K562 (cell line): ENCODE data around the gene AK4. TPM values are rescaled to one million over a fixed set of nuclear protein-coding genes. Genes with fewer than 3 reads are reported as not detected.

Experiments
- BRD4 ChIP-seq: fragments of 200-600 bp; sonication (generic); IDR thresholded peaks from 2 replicates; pipeline ENCODE4 v1.6.1; 2017; ENCODE audit warnings: inconsistent platforms
- CC2D1A ChIP-seq: fragments of 450-650 bp; IDR thresholded peaks from 2 replicates; pipeline ENCODE4 v1.6.1; 2017; ENCODE audit warnings: mild to moderate bottlenecking
- FIP1L1 ChIP-seq: fragments of 200-400 bp; formaldehyde crosslinking; IDR thresholded peaks from 2 replicates; pipeline ENCODE4 v1.6.1; 2018; ENCODE audit warnings: mild to moderate bottlenecking, low read depth, low read length; ENCODE audit not compliant: poor library complexity, severe bottlenecking
- ZBTB40 ChIP-seq, 2 experiments: fragments of 450-650 bp in 1 of 2; sonication (generic) in 1 of 2; formaldehyde crosslinking in 1 of 2; IDR thresholded peaks; 2 replicates each; pipeline versions ENCODE4 v1.7.1 to v1.9.0; 2016 to 2022; ENCODE audit warnings: inconsistent platforms in 1 of 2, mild to moderate bottlenecking in 1 of 2, missing genetic modification reagents in 1 of 2
- ZMIZ1 ChIP-seq, 2 experiments: fragments of 150-350 bp in 1 of 2; IDR thresholded peaks; 2 replicates each; pipeline ENCODE4 v1.6.1; 2012 to 2016; ENCODE audit warnings: low read depth in 2 of 2, low read length in 2 of 2, mild to moderate bottlenecking in 1 of 2, moderate library complexity in 1 of 2
- polyA plus RNA-seq, 8 experiments: library from polyadenylated mRNA; depleted of rRNA in 4 of 8; stranded (reverse) in 5 of 8; unstranded in 3 of 8; fragments of >200 nt; fragmentation: Nextera tagmentation in 2 of 8; fragmentation: Illumina TruSeq in 1 of 8; extraction: Ambion mirVana in 2 of 8; extraction: Trizol in 1 of 8; gene quantifications; 2 replicates each; pipeline versions ENCODE4 v1.2.1 to v1.2.3, GENCODE V29; 2011 to 2014; ENCODE audit warnings: inconsistent platforms in 1 of 8, missing spikeins in 1 of 8
- total RNA-seq, 7 experiments: library from RNA; depleted of rRNA in 6 of 7; stranded (reverse); fragments of >200 nt in 6 of 7; fragmentation: Illumina TruSeq in 2 of 7; extraction: Trizol in 2 of 7; gene quantifications; 2 replicates each; pipeline versions ENCODE4 v1.2.1 to v1.2.3, GENCODE V29; 2011 to 2021; ENCODE audit warnings: low replicate concordance in 1 of 7
- TF ChIP-seq, protein P1 (sequence below): fragments of 450-650 bp; IDR thresholded peaks from 2 replicates; pipeline ENCODE4 v1.7.0; 2016; ENCODE audit warnings: borderline replicate concordance
- TF ChIP-seq, protein P2 (sequence below): fragments of 250-450 bp; sonication (Bioruptor Pico); IDR thresholded peaks from 2 replicates; pipeline ENCODE4 v1.4.0; 2020
- TF ChIP-seq, protein P3 (sequence below): sonication (generic); formaldehyde crosslinking; IDR thresholded peaks from 2 replicates; pipeline ENCODE4 v1.8.1; 2023; ENCODE audit warnings: mild to moderate bottlenecking, missing genetic modification reagents

The AK4 gene
- total and polyA plus RNA-seq, 9 of the 15 experiments (the other 6 are each of a cell fraction or from before 2014, with no cell fraction given), result 10.4 to 96.6 (median 21.5) TPM

DNA sequence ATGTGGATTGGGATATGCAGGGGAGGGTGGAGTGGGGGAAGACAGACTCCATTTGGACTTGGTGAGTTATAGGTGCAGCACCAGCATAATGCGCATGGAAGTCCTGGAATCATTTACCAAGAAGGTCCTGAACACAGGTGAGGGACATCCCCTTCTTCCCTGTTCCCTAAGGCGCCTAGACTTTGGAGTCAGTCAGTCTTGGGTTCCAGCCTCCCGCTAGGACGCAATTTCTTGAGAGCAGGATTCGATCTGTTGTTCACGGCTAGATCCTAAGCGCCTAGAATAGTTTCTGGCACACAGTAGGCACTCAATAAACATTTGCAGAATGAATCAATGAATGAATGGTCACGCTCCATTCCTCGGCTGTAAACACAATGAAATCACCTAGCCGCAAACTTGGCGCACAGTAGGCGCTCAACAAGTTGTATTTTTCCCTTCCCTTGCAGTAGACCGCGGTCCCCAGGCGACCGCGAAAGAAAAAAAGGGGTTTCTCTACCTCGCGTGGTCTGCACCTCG is 1.0 kb upstream of the AK4 start (continued):
- TF ChIP-seq ZBTB40 (IDR thresholded peaks at IDR 0.05) (peak; percentile 58), ZBTB40 (CRISPR knock-in tag; IDR thresholded peaks at IDR 0.05) (no peak), CC2D1A (no peak), ZMIZ1 (IDR thresholded peaks at IDR 0.05; ENCODE audit: low read depth in 2 of 2, low read length in 2 of 2) (no peak), BRD4 (no peak), FIP1L1 (no peak)
- TF ChIP-seq, protein P1, sequence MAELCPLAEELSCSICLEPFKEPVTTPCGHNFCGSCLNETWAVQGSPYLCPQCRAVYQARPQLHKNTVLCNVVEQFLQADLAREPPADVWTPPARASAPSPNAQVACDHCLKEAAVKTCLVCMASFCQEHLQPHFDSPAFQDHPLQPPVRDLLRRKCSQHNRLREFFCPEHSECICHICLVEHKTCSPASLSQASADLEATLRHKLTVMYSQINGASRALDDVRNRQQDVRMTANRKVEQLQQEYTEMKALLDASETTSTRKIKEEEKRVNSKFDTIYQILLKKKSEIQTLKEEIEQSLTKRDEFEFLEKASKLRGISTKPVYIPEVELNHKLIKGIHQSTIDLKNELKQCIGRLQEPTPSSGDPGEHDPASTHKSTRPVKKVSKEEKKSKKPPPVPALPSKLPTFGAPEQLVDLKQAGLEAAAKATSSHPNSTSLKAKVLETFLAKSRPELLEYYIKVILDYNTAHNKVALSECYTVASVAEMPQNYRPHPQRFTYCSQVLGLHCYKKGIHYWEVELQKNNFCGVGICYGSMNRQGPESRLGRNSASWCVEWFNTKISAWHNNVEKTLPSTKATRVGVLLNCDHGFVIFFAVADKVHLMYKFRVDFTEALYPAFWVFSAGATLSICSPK, result no peak
- TF ChIP-seq, protein P2, sequence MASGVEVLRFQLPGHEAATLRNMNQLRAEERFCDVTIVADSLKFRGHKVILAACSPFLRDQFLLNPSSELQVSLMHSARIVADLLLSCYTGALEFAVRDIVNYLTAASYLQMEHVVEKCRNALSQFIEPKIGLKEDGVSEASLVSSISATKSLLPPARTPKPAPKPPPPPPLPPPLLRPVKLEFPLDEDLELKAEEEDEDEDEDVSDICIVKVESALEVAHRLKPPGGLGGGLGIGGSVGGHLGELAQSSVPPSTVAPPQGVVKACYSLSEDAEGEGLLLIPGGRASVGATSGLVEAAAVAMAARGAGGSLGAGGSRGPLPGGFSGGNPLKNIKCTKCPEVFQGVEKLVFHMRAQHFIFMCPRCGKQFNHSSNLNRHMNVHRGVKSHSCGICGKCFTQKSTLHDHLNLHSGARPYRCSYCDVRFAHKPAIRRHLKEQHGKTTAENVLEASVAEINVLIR (CRISPR knock-in tag), result no peak
- TF ChIP-seq, protein P3, sequence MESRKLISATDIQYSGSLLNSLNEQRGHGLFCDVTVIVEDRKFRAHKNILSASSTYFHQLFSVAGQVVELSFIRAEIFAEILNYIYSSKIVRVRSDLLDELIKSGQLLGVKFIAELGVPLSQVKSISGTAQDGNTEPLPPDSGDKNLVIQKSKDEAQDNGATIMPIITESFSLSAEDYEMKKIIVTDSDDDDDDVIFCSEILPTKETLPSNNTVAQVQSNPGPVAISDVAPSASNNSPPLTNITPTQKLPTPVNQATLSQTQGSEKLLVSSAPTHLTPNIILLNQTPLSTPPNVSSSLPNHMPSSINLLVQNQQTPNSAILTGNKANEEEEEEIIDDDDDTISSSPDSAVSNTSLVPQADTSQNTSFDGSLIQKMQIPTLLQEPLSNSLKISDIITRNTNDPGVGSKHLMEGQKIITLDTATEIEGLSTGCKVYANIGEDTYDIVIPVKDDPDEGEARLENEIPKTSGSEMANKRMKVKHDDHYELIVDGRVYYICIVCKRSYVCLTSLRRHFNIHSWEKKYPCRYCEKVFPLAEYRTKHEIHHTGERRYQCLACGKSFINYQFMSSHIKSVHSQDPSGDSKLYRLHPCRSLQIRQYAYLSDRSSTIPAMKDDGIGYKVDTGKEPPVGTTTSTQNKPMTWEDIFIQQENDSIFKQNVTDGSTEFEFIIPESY (CRISPR knock-in tag), result peak; percentile 58; the same call in 1 of the 2 replicates
